Measurements from ENCODE around the gene EIPR1. TPM values are rescaled to one million over a fixed set of nuclear protein-coding genes. Genes with fewer than 3 reads are reported as not detected.

Gene EIPR1
- total RNA-seq, 1 experiment from 2014 or later: 27.8 TPM

- Histone ChIP-seq H4K5ac (ENCODE audit: insufficient read length, low read depth, low read length) (no peak overlapping the region), H3K23me2 (ENCODE audit: insufficient read length, low read depth, low read length, poor library complexity, severe bottlenecking) (no peaks in the 10 kb centered on the region), H3K9me3 (ENCODE audit: control insufficient read depth, low read depth, low read length) (peaks cover 21% of the 10 kb centered on the region), H3K79me2 (ENCODE audit: insufficient read depth, low read length) (no peaks in the 10 kb centered on the region), H3K14ac (ENCODE audit: insufficient read depth, low read length) (no peak overlapping the region), H4K20me1 (ENCODE audit: control insufficient read depth, insufficient read depth, insufficient read length) (no peaks in the 10 kb centered on the region), H3K56ac (ENCODE audit: insufficient read length, low read depth, low read length) (no peak overlapping the region), H2AFZ (ENCODE audit: low read length) (no peak overlapping the region), H3K9ac (ENCODE audit: extremely low read depth, insufficient read length, low read length) (no peak overlapping the region), H4K8ac (replicated peaks; ENCODE audit: insufficient read length, low read depth, low read length) (no peak overlapping the region), H3K4me2 (ENCODE audit: insufficient read depth, insufficient read length, low read length) (no peak overlapping the region), H3K4ac (ENCODE audit: low read depth, low read length) (no peak overlapping the region), H2BK120ac (ENCODE audit: low read depth, low read length, poor library complexity, severe bottlenecking) (no peak overlapping the region), H4K91ac (ENCODE audit: insufficient read length, low read depth, low read length) (no peak overlapping the region), H2BK12ac (ENCODE audit: insufficient read length, low read depth, low read length) (no peak overlapping the region), H3K79me1 (ENCODE audit: insufficient read depth, low read depth, low read length, poor library complexity, severe bottlenecking) (no peaks in the 10 kb centered on the region), H3K4me1 (ENCODE audit: insufficient read depth, low read length) (peaks cover 5% of the 10 kb centered on the region; the same call in 1 of the 2 replicates), H2BK15ac (ENCODE audit: low read depth, low read length) (no peak overlapping the region), H3K27me3 (ENCODE audit: insufficient read depth, low read length) (no peaks in the 10 kb centered on the region), H2BK20ac (ENCODE audit: low read depth, low read length, poor library complexity, severe bottlenecking) (no peak overlapping the region), H3K18ac (ENCODE audit: insufficient read length, low read depth, low read length) (no peak overlapping the region), H2BK5ac (ENCODE audit: insufficient read length, low read length) (no peak overlapping the region), H3K23ac (ENCODE audit: insufficient read length, low read depth, low read length) (no peak overlapping the region), H3T11ph (ENCODE audit: low read length) (no peak overlapping the region), H3K27ac (ENCODE audit: insufficient read length, low read depth, low read length) (no peak overlapping the region), H2AK5ac (ENCODE audit: insufficient read length, low read length) (no peak overlapping the region)
- H3K4me1 Mint-ChIP-seq: peaks cover 13 to 24% of the 10 kb centered on the region in 2 experiments
- TF ChIP-seq CTCF (conservative IDR thresholded peaks at IDR 0.05): no peak
- no peak for DNase-seq
- WGBS (ENCODE audit: extremely low coverage, insufficient read length, low lambda C conversion rate): no CpG with 5 or more reads among the region's 13 CpGs
- H3K27me3 Mint-ChIP-seq (ENCODE audit: low read depth): no peaks in the 10 kb centered on the region
- H3K36me3 Mint-ChIP-seq (ENCODE audit: insufficient read depth in 1 of 3, low read depth in 3 of 3): peaks cover 41 to 47% (median 45%) of the 10 kb centered on the region in 3 experiments
- no peak overlapping the region for H3K4me3 Mint-ChIP-seq
- H3K9me3 Mint-ChIP-seq: peaks cover 29 to 34% of the 10 kb centered on the region in 2 experiments
- no peak overlapping the region for H3K27ac Mint-ChIP-seq
Measured at GRCh38 chr2:3246928-3247714, 130.5 kb downstream of the EIPR1 start.
